Measurements from ENCODE around the gene IGFL3. TPM values are rescaled to one million over a fixed set of nuclear protein-coding genes. Genes with fewer than 3 reads are reported as not detected.
"Not testable (repeated sequence)": the region's sequence is repeated elsewhere in the genome, so short reads cannot be mapped to it uniquely, and the experiment has no call there.

Gene IGFL3
- polyA plus RNA-seq, 1 donor (not counting 4 experiments of a cell fraction or from before 2014, with no cell fraction given) = 344 TPM

DNA sequence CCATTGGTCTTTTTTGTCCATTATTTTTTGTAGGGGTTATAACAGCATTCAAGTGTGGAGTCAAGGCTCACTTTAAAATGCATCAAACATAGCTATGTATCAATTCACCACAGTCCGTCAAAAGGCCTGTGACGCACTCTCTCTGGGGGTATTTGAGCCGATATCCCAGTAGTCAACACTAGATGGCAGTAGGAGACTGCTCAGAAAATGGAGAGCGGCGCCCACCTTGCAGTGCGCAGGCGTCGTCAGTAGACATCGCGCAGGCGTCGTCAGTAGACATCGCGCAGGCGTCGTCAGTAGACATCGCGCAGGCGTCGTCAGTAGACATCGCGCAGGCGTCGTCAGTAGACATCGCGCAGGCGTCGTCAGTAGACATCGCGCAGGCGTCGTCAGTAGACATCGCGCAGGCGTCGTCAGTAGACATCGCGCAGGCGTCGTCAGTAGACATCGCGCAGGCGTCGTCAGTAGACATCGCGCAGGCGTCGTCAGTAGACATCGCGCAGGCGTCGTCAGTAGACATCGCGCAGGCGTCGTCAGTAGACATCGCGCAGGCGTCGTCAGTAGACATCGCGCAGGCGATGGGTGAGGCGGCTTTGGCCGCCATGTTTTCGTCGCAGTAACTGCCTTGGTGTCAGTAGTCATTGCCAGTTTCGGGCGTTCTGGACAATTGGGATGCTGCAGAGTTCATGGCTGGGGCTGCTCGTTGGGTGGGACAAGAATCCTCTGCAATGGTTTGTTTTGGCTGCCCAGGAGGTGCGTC lies 45.7 kb downstream of the IGFL3 start:
- peak overlapping the region; percentile 43 to 70 (median 54) for H3K4me3 ChIP-seq (ENCODE audit: control insufficient read depth in 2 of 3, extremely low read depth in 1 of 3, insufficient read depth in 2 of 3, low read depth in 1 of 3, low read length in 3 of 3)
- H3K79me2 ChIP-seq (ENCODE audit: control insufficient read depth, insufficient read depth, low read length); H3K36me3 ChIP-seq (ENCODE audit: control insufficient read depth in 2 of 2, extremely low read depth in 1 of 2, insufficient read depth in 2 of 2, low read length in 2 of 2); H3K9me1 ChIP-seq (ENCODE audit: control insufficient read depth, extremely low read depth, insufficient read depth, low read length); H3K9me3 ChIP-seq (ENCODE audit: control insufficient read depth, low read depth, low read length); dilution Hi-C loops (cut with MboI; ENCODE audit: extremely low pct_ligation_motif_present, low sequenced_read_pairs); H4K20me1 ChIP-seq (ENCODE audit: control insufficient read depth, extremely low read depth, insufficient read depth, low read length): not testable (repeated sequence)
- H3K9ac ChIP-seq (ENCODE audit: control insufficient read depth, extremely low read depth, insufficient read depth, low read length) = peak overlapping the region; percentile 65
- DNase-seq (ENCODE audit: low read depth, low spot score) = peak; percentile 71
- H3K27me3 ChIP-seq (ENCODE audit: control insufficient read depth, extremely low read depth, insufficient read depth, low read length) = peaks cover 28% of the 10 kb centered on the region
- peak overlapping the region; percentile 95 for H2AFZ ChIP-seq (ENCODE audit: control insufficient read depth, low read length)
- H3K27ac ChIP-seq (ENCODE audit: control insufficient read depth, insufficient read depth, low read length) = peak overlapping the region; percentile 77
- H3K4me2 ChIP-seq (ENCODE audit: control insufficient read depth, extremely low read depth, insufficient read depth, low read depth, low read length) = peak overlapping the region; percentile 85
- peak; percentile 93 for FAIRE-seq
- H3K4me1 ChIP-seq (ENCODE audit: control insufficient read depth, extremely low read depth, insufficient read depth, low read length) = peaks cover 40% of the 10 kb centered on the region
- TF ChIP-seq, protein P1, sequence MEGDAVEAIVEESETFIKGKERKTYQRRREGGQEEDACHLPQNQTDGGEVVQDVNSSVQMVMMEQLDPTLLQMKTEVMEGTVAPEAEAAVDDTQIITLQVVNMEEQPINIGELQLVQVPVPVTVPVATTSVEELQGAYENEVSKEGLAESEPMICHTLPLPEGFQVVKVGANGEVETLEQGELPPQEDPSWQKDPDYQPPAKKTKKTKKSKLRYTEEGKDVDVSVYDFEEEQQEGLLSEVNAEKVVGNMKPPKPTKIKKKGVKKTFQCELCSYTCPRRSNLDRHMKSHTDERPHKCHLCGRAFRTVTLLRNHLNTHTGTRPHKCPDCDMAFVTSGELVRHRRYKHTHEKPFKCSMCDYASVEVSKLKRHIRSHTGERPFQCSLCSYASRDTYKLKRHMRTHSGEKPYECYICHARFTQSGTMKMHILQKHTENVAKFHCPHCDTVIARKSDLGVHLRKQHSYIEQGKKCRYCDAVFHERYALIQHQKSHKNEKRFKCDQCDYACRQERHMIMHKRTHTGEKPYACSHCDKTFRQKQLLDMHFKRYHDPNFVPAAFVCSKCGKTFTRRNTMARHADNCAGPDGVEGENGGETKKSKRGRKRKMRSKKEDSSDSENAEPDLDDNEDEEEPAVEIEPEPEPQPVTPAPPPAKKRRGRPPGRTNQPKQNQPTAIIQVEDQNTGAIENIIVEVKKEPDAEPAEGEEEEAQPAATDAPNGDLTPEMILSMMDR (optimal IDR thresholded peaks at IDR 0.05 in 1 of 3, IDR thresholded peaks at IDR 0.05 in 1 of 3, conservative IDR thresholded peaks at IDR 0.05 in 1 of 3; ENCODE audit: extremely low read depth in 1 of 3, insufficient read depth in 2 of 3, low read length in 3 of 3) = peak; percentile 69 to 81 (median 70)

DNA sequence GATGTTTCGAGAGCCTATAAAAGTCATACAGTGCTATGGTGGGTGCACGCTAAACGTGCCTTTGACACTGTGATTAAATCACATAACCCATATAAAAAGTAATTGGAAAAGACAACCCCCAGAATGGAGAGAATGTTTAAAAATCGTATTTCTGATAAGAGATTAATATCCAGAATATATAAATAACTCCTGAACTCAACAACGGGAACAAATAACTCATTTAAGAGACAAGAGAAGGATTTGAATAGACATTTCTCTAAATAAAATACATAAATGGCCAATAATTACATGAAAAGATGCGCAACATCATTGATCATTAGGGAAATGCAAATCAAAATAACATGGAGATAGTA lies 46.7 kb downstream of the IGFL3 start:
- Histone ChIP-seq H3K9me3 (ENCODE audit: control insufficient read depth, low read depth, low read length) (peaks cover 3% of the 10 kb centered on the region), H4K20me1 (ENCODE audit: control insufficient read depth, extremely low read depth, insufficient read depth, low read length) (no peaks in the 10 kb centered on the region), H3K4me2 (ENCODE audit: control insufficient read depth, extremely low read depth, insufficient read depth, low read depth, low read length) (peak overlapping the region; percentile 86), H3K79me2 (ENCODE audit: control insufficient read depth, insufficient read depth, low read length) (no peaks in the 10 kb centered on the region), H3K27me3 (ENCODE audit: control insufficient read depth, extremely low read depth, insufficient read depth, low read length) (peaks cover 28% of the 10 kb centered on the region), H3K36me3 (ENCODE audit: control insufficient read depth in 2 of 2, extremely low read depth in 1 of 2, insufficient read depth in 2 of 2, low read length in 2 of 2) (no peaks in the 10 kb centered on the region), H3K4me3 (ENCODE audit: control insufficient read depth in 2 of 3, extremely low read depth in 1 of 3, insufficient read depth in 2 of 3, low read depth in 1 of 3, low read length in 3 of 3) (no peak overlapping the region), H3K9ac (ENCODE audit: control insufficient read depth, extremely low read depth, insufficient read depth, low read length) (no peak overlapping the region), H3K4me1 (ENCODE audit: control insufficient read depth, extremely low read depth, insufficient read depth, low read length) (peaks cover 37% of the 10 kb centered on the region), H3K9me1 (ENCODE audit: control insufficient read depth, extremely low read depth, insufficient read depth, low read length) (no peaks in the 10 kb centered on the region), H2AFZ (ENCODE audit: control insufficient read depth, low read length) (no peak overlapping the region), H3K27ac (ENCODE audit: control insufficient read depth, insufficient read depth, low read length) (no peak overlapping the region)
- no peak for FAIRE-seq
- TF ChIP-seq, protein P1 (optimal IDR thresholded peaks at IDR 0.05 in 1 of 3, IDR thresholded peaks at IDR 0.05 in 1 of 3, conservative IDR thresholded peaks at IDR 0.05 in 1 of 3; ENCODE audit: extremely low read depth in 1 of 3, insufficient read depth in 2 of 3, low read length in 3 of 3) = no peak
- TF ChIP-seq EZH2 (IDR thresholded peaks at IDR 0.05; ENCODE audit: low read length) = no peak
- dilution Hi-C loops (cut with MboI; ENCODE audit: extremely low pct_ligation_motif_present, low sequenced_read_pairs) = no loop called here
- no peak for DNase-seq (ENCODE audit: low read depth, low spot score)

Data from keratinocyte (primary cell).